ENCODE measurements around the gene MUTYH. TPM values are rescaled to one million over a fixed set of nuclear protein-coding genes. Genes with fewer than 3 reads are reported as not detected.

The MUTYH gene
- total and polyA plus RNA-seq, 9 of the 15 experiments (the other 6 are each of a cell fraction or from before 2014, with no cell fraction given), result 3.4 to 53.5 (median 29.0) TPM

- intact Hi-C loops (cut with micrococcal nuclease), result no loop called here
- no peak for DNase-seq (ENCODE audit: extremely low read depth in 1 of 4, low spot score in 3 of 4)
- no peak for TF ChIP-seq PURB (CRISPR knock-in tag; IDR thresholded peaks at IDR 0.05; ENCODE audit: low read depth)
- no peak for TF ChIP-seq FUS (optimal IDR thresholded peaks at IDR 0.05; ENCODE audit: low read depth, low read length)
- TF ChIP-seq L3MBTL2 (IDR thresholded peaks at IDR 0.05), result no peak
- TF ChIP-seq ZNF780A (CRISPR knock-in tag; IDR thresholded peaks at IDR 0.05), result no peak
- TF ChIP-seq ZNF212 (CRISPR knock-in tag; IDR thresholded peaks at IDR 0.05), result no peak
- no peak for TF ChIP-seq HLTF (IDR thresholded peaks at IDR 0.05)
- no peak for TF ChIP-seq BCOR (IDR thresholded peaks at IDR 0.05)
- no peak for TF ChIP-seq BACH1 (tag; IDR thresholded peaks at IDR 0.05)
- TF ChIP-seq SP1 (CRISPR knock-in tag; IDR thresholded peaks at IDR 0.05), result no peak
- TF ChIP-seq RBM39 (optimal IDR thresholded peaks at IDR 0.05; ENCODE audit: low read depth, low read length), result no peak
- no peak for TF ChIP-seq ARID3B (CRISPR knock-in tag; IDR thresholded peaks at IDR 0.05; ENCODE audit: borderline replicate concordance)
- TF ChIP-seq GATAD2A (IDR thresholded peaks at IDR 0.05), result no peak
- TF ChIP-seq POLR2AphosphoS2 (IDR thresholded peaks at IDR 0.05; ENCODE audit: low read length), result no peak
- TF ChIP-seq DPF2 (IDR thresholded peaks at IDR 0.05), result no peak
- no peak for TF ChIP-seq DACH1 (IDR thresholded peaks at IDR 0.05; ENCODE audit: partially characterized antibody)
- TF ChIP-seq HDAC2 (IDR thresholded peaks at IDR 0.05), result no peak
- Histone ChIP-seq H3K36me3 (ENCODE audit: control insufficient read depth, insufficient read depth, low read length) (peaks cover 35% of the 10 kb centered on the region), H3K27me3 (ENCODE audit: control insufficient read depth in 2 of 2, insufficient read depth in 2 of 2, low read length in 2 of 2) (no peaks in the 10 kb centered on the region), H2AFZ (ENCODE audit: low read depth, low read length) (no peak overlapping the region), H3K4me1 (replicated peaks in 1 of 2; ENCODE audit: control insufficient read depth in 2 of 2, insufficient read depth in 2 of 2, low read length in 2 of 2) (peaks cover 7 to 10% of the 10 kb centered on the region in 2 experiments; a peak in 4 of 5 replicates), H4K20me1 (replicated peaks; ENCODE audit: control insufficient read depth, insufficient read depth, low read length) (peaks cover under 1% of the 10 kb centered on the region; the same call in 1 of the 2 replicates), H3K9me1 (ENCODE audit: control insufficient read depth, insufficient read depth, low read length) (peaks cover under 1% of the 10 kb centered on the region), H3K4me2 (ENCODE audit: insufficient read depth, low read length) (no peak overlapping the region), H3K79me2 (ENCODE audit: control insufficient read depth, insufficient read depth, low read length) (peaks cover 29% of the 10 kb centered on the region), H3K9ac (ENCODE audit: insufficient read depth in 1 of 2, low read depth in 2 of 2, low read length in 2 of 2) (no peak overlapping the region), H3K9me3 (replicated peaks; ENCODE audit: control insufficient read depth, insufficient read depth, low read depth, low read length) (peaks cover 9% of the 10 kb centered on the region), H3K4me3 (no peak overlapping the region), H3K27ac (ENCODE audit: extremely low read depth, low read depth, low read length) (no peak overlapping the region)
- FAIRE-seq, result no peak
- POLR2A ChIA-PET, result interaction anchor here (0.8 to 1.2 kb wide), 5 partner anchors 8 to 300 kb away, joined by 3 to 4 read pairs (median 3); no protein-coding TSS in a partner anchor
- ATAC-seq, result no peak
- in situ Hi-C loops (cut with MboI), result no loop called here
- 86% methylated on average over 4 of the region's 4 CpGs for WGBS (ENCODE audit: insufficient coverage, low coverage, missing lambda C conversion rate)
- BruUV-seq (replicated peaks), result no TSS peak
- CTCF ChIA-PET (ENCODE audit: low intra/inter-chr PET ratio), result interaction anchor here (0.6 kb wide), 1 partner anchor 164 kb away, joined by 3 read pairs; the partner anchor contains the start of genes CCDC163 and MMACHC
Observed at GRCh38 chr1:45335855-45336324, 4.3 kb downstream of the MUTYH start.

Measured in K562 (cell line).